Endometrium (tissue), 2 donors: Measurements from ENCODE around the gene PAGR1.
"Not testable (repeated sequence)": the region's sequence is repeated elsewhere in the genome, so short reads cannot be mapped to it uniquely, and the experiment has no call there.

Experiments
- FAIRE-seq: peaks from 2 replicates; lab custom pipeline; 2012; peaks lifted over from hg19 to GRCh38; lab: Jason Lieb, UNC
- donor health status: control.
- donor health status: control.

PAGR1 gene

GRCh38 chr16:29812754-29813643, 3.0 kb upstream of the PAGR1 start:
- FAIRE-seq: no peak

- FAIRE-seq: no peak
Measured at GRCh38 chr16:29813644-29814562, 2.0 kb upstream of the PAGR1 start.

GRCh38 chr16:29814592-29814991, 1.4 kb upstream of the PAGR1 start:
- no peak for FAIRE-seq

- FAIRE-seq: no peak
Measured at GRCh38 chr16:29815032-29815721, 775 bp upstream of the PAGR1 start.

GRCh38 chr16:29816694-29817441, 916 bp downstream of the PAGR1 start:
- FAIRE-seq: no peak

GRCh38 chr16:29818082-29818481, 2.1 kb downstream of the PAGR1 start:
- FAIRE-seq: no peak

GRCh38 chr16:29819506-29819905, 3.6 kb downstream of the PAGR1 start:
- no peak for FAIRE-seq

GRCh38 chr16:29820271-29820701, 4.3 kb downstream of the PAGR1 start, which contains the start of gene MVP:
Gene MVP (plus strand): TSS chr16:29820462. CDS start chr16:29830550, 10,088 bp downstream.
- FAIRE-seq: no peak

GRCh38 chr16:29820730-29821642, 5.0 kb downstream of the PAGR1 start:
- FAIRE-seq: no peak

GRCh38 chr16:29821643-29822115, 5.7 kb downstream of the PAGR1 start:
- FAIRE-seq: no peak

GRCh38 chr16:29824589-29825144, 8.7 kb downstream of the PAGR1 start:
- FAIRE-seq: no peak

GRCh38 chr16:29825145-29826044, 9.4 kb downstream of the PAGR1 start:
- no peak for FAIRE-seq

GRCh38 chr16:29826342-29826695, 10.4 kb downstream of the PAGR1 start:
- FAIRE-seq: no peak

GRCh38 chr16:29830774-29831173, 14.8 kb downstream of the PAGR1 start:
- no peak for FAIRE-seq

GRCh38 chr16:29831490-29831889, 15.5 kb downstream of the PAGR1 start:
- FAIRE-seq: no peak

- FAIRE-seq: not testable (repeated sequence)
Measured at GRCh38 chr16:29833219-29833618, 17.3 kb downstream of the PAGR1 start.

GRCh38 chr16:29834079-29834478, 18.1 kb downstream of the PAGR1 start:
- no peak for FAIRE-seq

GRCh38 chr16:29835926-29836325, 20.0 kb downstream of the PAGR1 start:
- no peak for FAIRE-seq

- FAIRE-seq: no peak
Measured at GRCh38 chr16:29836623-29837022, 20.7 kb downstream of the PAGR1 start.
